Effector memory CD4-positive, alpha-beta T cell (primary cell): ENCODE measurements around the gene MAPT.

ENCODE experiments used
- DNase-seq, 3 donors: peaks; one replicate each; pipeline ENCODE4 v3.0.0-alpha.2; 2020
- H3K27ac ChIP-seq: 2 replicates; pipeline ENCODE4 v1.7.0; 2013; ENCODE audit warnings: mild to moderate bottlenecking, low read length, moderate library complexity; ENCODE audit not compliant: insufficient read depth, poor library complexity, severe bottlenecking
- H3K27me3 ChIP-seq: replicated peaks from 2 replicates; pipeline ENCODE4 v1.7.0; 2013; ENCODE audit warnings: mild to moderate bottlenecking, low read length; ENCODE audit not compliant: insufficient read depth, control insufficient read depth, poor library complexity, severe bottlenecking
- H3K36me3 ChIP-seq: 2 replicates; pipeline ENCODE4 v1.7.0; 2013; ENCODE audit warnings: mild to moderate bottlenecking, low read length, moderate library complexity; ENCODE audit not compliant: control insufficient read depth, insufficient read depth
- H3K4me1 ChIP-seq: 2 replicates; pipeline ENCODE4 v1.7.0; 2013; ENCODE audit warnings: low read length, mild to moderate bottlenecking; ENCODE audit not compliant: control insufficient read depth, insufficient read depth, poor library complexity, severe bottlenecking
- H3K4me3 ChIP-seq: 2 replicates; pipeline ENCODE4 v1.7.0; 2013; ENCODE audit warnings: low read length, low read depth, mild to moderate bottlenecking; ENCODE audit not compliant: insufficient read depth, poor library complexity, severe bottlenecking
- H3K9me3 ChIP-seq: 2 replicates; pipeline ENCODE4 v1.7.0; 2013; ENCODE audit warnings: mild to moderate bottlenecking, low read length, moderate library complexity; ENCODE audit not compliant: control insufficient read depth

MAPT gene

GRCh38 chr17:46037722-46038255 is 143.4 kb downstream of the MAPT start:
- H3K27ac ChIP-seq = no peak overlapping the region
- H3K36me3 ChIP-seq = peaks cover 77% of the 10 kb centered on the region
- no peaks in the 10 kb centered on the region for H3K9me3 ChIP-seq
- no peak overlapping the region for H3K4me3 ChIP-seq
- H3K27me3 ChIP-seq = no peaks in the 10 kb centered on the region
- H3K4me1 ChIP-seq = no peaks in the 10 kb centered on the region
- no peak for DNase-seq

- Histone ChIP-seq H3K27ac (no peak overlapping the region), H3K4me3 (no peak overlapping the region), H3K9me3 (no peaks in the 10 kb centered on the region), H3K36me3 (peaks cover 77% of the 10 kb centered on the region), H3K4me1 (no peaks in the 10 kb centered on the region), H3K27me3 (no peaks in the 10 kb centered on the region)
- DNase-seq = no peak
Observed at GRCh38 chr17:46038414-46038813, 144.1 kb downstream of the MAPT start.

- no peak overlapping the region for H3K27ac ChIP-seq
- H3K36me3 ChIP-seq = peaks cover 75% of the 10 kb centered on the region
- H3K4me1 ChIP-seq = no peaks in the 10 kb centered on the region
- no peaks in the 10 kb centered on the region for H3K27me3 ChIP-seq
- DNase-seq = no peak
- no peaks in the 10 kb centered on the region for H3K9me3 ChIP-seq
- H3K4me3 ChIP-seq = no peak overlapping the region
Observed at GRCh38 chr17:46038937-46039336, 144.6 kb downstream of the MAPT start.

DNA sequence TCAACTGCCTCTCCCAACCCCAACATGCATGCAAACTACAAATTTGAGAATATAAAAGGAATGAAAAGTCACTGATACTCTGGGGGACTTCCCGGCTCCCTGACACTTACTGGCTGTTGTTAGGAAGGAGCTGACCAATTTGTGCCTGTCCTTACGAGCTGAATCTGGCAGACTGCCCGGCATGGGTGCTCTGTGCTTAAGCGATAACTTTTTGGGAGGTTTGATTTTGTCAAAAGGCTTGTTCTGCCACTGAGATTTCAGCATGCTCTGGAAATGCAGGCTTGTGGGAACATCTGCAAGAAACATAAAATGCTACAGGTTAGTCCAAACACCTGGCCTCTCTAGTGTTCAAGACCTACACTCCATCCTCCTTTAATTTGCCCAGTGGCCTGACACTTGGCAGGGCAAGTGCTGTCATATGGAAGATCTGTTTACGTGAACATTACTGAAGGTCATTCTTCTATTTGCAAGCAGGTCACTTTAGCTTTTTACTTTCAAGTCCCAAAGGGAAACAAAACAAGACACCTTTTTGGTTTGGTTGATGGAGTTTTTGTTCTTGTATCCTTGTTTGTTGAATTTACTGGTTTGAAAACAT is 145.3 kb downstream of the MAPT start:
- H3K4me1 ChIP-seq = no peaks in the 10 kb centered on the region
- H3K27ac ChIP-seq = no peak overlapping the region
- H3K27me3 ChIP-seq = no peaks in the 10 kb centered on the region
- no peak overlapping the region for H3K4me3 ChIP-seq
- H3K9me3 ChIP-seq = no peaks in the 10 kb centered on the region
- peaks cover 67% of the 10 kb centered on the region for H3K36me3 ChIP-seq
- no peak for DNase-seq

- no peaks in the 10 kb centered on the region for H3K4me1 ChIP-seq
- no peaks in the 10 kb centered on the region for H3K27me3 ChIP-seq
- H3K4me3 ChIP-seq = no peak overlapping the region
- H3K9me3 ChIP-seq = no peaks in the 10 kb centered on the region
- no peak overlapping the region for H3K27ac ChIP-seq
- peaks cover 60% of the 10 kb centered on the region for H3K36me3 ChIP-seq
- DNase-seq = no peak
Observed at GRCh38 chr17:46042246-46042645, 147.9 kb downstream of the MAPT start.

GRCh38 chr17:46042925-46043324 is 148.6 kb downstream of the MAPT start:
- H3K9me3 ChIP-seq = no peaks in the 10 kb centered on the region
- H3K27ac ChIP-seq = no peak overlapping the region
- no peaks in the 10 kb centered on the region for H3K27me3 ChIP-seq
- no peak for DNase-seq
- H3K4me3 ChIP-seq = no peak overlapping the region
- H3K36me3 ChIP-seq = peaks cover 60% of the 10 kb centered on the region
- no peaks in the 10 kb centered on the region for H3K4me1 ChIP-seq

- Histone ChIP-seq H3K36me3 (peaks cover 57% of the 10 kb centered on the region), H3K27ac (no peak overlapping the region), H3K9me3 (no peaks in the 10 kb centered on the region), H3K4me3 (no peak overlapping the region), H3K27me3 (no peaks in the 10 kb centered on the region), H3K4me1 (no peaks in the 10 kb centered on the region)
- no peak for DNase-seq
Observed at GRCh38 chr17:46043606-46044005, 149.3 kb downstream of the MAPT start.

- peak in 1 of 3 donors; percentile 32 for DNase-seq
- Histone ChIP-seq H3K27me3 (no peaks in the 10 kb centered on the region), H3K9me3 (no peaks in the 10 kb centered on the region), H3K27ac (no peak overlapping the region), H3K36me3 (peaks cover 56% of the 10 kb centered on the region), H3K4me3 (no peak overlapping the region), H3K4me1 (no peaks in the 10 kb centered on the region)
Observed at GRCh38 chr17:46044286-46044928, 150.1 kb downstream of the MAPT start.

DNA sequence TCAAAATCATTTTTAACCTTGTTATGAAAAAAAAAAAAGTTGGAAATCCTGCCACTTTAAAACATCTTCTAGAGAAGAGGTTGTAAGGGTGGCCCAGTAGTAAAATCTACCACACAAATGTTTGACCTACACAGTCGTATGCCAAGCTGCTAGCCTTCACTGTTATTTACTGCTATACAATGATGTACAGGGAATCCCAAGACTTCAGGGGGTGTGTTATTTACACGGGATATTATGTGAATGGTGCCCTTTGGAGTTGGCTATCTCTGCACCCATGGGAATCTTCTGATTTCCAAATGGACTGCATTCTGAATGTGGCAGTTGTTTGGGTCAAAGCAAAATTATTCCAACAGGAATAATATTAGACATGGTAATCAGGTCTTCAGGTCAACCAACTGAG is 150.6 kb downstream of the MAPT start:
- Histone ChIP-seq H3K27me3 (no peaks in the 10 kb centered on the region), H3K36me3 (peaks cover 58% of the 10 kb centered on the region), H3K4me1 (no peaks in the 10 kb centered on the region), H3K4me3 (no peak overlapping the region), H3K27ac (no peak overlapping the region), H3K9me3 (no peaks in the 10 kb centered on the region)
- no peak for DNase-seq

GRCh38 chr17:46045639-46046038 is 151.3 kb downstream of the MAPT start:
- no peak for DNase-seq
- Histone ChIP-seq H3K9me3 (no peaks in the 10 kb centered on the region), H3K4me1 (no peaks in the 10 kb centered on the region), H3K4me3 (no peak overlapping the region), H3K27ac (no peak overlapping the region), H3K27me3 (no peaks in the 10 kb centered on the region), H3K36me3 (peaks cover 58% of the 10 kb centered on the region)
